HG03439 (cell line): ENCODE results near the gene CDK11A.
"Not testable (repeated sequence)": the region's sequence is repeated elsewhere in the genome, so short reads cannot be mapped to it uniquely, and the experiment has no call there.

Source experiments
- ATAC-seq: cut with Tn5 transposase; IDR thresholded peaks from one replicate; pipeline ENCODE4 v1.9.1; 2021; ENCODE audit warnings: mild to moderate bottlenecking, moderate library complexity; ENCODE audit not compliant: unreplicated experiment

Gene CDK11A

DNA sequence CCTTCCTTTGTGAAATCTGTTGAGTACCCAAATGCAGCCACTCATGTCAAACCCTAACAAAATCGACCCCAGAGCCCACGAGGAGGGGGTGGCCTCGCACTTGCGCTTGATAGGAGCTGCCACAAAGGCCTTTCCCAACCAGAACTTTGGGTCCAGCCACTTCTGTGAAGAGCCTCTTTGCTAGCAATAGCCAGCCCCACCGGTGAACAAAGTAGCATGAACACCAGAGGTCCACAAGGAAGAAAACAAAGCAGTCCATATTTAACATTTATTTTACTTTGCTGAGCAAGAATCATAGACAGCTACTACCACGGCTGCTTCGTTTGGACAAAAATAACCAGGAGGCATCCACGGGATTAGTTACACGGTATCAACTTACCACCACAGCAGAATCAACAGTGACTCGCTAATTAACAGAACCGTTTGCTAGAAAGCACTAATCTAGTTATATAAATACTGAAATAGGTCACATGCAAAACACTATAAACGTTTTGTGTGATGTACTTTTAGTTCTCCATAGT lies 3.0 kb upstream of the CDK11A start:
- not testable (repeated sequence) for ATAC-seq

- not testable (repeated sequence) for ATAC-seq
Observed at GRCh38 chr1:1726088-1726487, 1.9 kb upstream of the CDK11A start.

- no peak for ATAC-seq
Observed at GRCh38 chr1:1721201-1721600, 3.0 kb downstream of the CDK11A start.

DNA sequence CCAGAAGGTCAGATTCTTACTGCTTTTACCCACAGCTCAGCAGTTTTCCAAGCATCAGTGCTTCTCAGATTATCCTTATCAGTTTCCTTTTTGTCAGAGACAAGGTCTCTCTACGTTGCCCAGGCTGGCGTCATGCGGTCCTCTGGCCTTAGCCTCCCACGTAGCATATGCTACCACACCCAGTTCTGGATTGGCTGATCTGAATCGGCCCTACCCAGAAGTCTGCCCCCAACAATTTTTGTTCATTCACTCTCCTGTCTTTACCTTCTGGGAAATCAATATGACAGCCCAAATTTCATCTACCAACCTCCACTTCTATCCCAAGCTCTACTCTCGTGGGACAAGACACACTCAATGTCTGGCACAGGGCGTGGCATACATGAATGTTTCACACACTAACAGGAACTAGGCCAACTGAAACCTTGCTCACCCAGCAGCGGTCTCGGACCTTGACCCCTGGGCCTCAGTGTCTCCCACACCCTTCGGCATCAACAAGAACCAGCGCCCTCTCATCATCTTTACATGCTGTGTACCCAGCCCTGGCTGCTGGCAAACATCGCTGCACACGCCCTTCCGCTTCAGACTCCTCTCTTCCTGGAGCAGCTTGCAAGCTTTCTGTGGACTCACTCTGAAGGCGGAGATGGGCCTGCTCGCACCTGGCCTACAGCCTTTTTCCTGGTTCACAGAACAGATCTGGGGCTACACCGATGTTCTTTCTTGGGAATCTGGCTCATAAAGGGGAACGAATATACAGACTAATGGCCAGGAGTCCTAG lies 8.9 kb downstream of the CDK11A start:
- not testable (repeated sequence) for ATAC-seq

GRCh38 chr1:1707897-1708296 lies 16.3 kb downstream of the CDK11A start:
- ATAC-seq = not testable (repeated sequence)

DNA sequence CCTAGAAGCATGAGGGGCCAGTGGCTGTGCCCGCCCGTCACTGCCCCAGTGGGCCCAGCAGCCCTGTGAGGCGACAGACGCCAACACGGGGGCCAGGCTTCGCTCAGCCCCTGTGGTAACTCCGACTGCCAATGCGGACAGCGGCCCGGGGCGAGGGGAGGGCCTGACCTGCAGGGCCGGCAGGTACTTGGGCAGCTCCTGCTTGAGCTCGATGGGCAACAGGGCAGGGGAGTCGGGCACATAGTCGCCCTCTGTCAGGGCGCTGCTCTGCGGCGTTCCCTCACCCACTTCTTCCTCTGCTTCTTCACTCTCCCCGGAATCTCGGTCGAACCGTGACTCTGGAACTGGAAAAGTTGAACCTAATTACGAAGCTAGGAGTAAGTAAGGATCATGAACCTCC lies 16.9 kb downstream of the CDK11A start:
- ATAC-seq = not testable (repeated sequence)

DNA sequence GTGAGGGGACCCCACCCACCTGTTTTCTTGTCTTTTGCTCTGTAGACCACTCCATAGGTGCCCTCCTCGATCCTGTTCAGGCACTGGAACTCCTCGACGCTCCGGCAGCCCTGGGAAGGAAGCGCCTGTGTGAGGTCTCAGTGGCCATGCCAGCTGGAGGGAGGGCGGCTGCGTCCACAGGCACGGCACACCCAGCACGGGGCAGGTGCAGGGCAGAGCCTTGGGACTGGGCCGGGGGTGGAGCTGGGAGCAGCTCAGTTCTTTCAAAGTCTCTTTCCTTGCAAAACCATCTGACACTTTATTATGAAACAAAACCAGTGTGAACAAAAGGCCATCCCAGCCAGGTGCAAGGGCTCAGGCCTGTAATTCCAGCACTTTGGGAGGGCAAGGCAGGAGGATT lies 18.5 kb downstream of the CDK11A start:
- ATAC-seq = not testable (repeated sequence)

- ATAC-seq = not testable (repeated sequence)
Observed at GRCh38 chr1:1704284-1704957, 19.7 kb downstream of the CDK11A start.

DNA sequence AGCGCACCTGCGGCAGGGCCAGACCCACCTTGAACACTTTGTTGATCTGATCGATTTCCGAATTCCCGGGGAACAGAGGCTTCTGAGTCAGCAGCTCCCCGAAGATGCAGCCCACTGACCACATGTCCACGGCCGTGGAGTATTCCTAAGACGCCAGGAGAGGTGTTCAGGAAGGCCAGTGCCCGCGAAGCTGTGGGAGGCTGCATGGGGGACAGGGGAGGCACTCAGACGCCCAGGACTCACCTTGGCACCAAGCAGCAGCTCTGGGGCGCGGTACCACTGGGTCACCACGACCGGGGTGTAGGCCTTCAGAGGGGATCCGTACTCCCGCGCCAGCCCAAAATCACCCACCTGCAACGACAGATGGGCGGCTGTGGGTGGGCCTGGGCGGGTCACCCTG lies 20.4 kb downstream of the CDK11A start:
- no peak for ATAC-seq

DNA sequence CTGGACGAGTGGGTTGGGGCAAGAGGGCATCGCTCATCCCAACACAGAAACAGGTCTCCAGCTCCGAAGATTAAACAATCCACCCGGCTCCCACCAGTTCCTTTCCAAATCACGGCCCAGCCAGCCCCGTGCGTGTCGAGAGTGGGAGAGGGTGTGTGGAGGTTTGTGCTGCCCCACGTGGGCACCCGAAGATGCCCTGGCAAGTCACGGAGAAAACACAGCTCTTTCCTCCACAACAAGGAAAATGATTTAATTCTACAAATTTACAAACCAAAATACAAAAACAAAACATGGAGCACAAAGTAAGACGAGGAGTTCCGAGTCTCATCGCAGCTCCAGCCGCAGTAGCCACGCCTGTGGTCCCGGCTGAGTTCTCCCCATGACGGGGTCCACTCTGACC lies 21.7 kb downstream of the CDK11A start:
- not testable (repeated sequence) for ATAC-seq

DNA sequence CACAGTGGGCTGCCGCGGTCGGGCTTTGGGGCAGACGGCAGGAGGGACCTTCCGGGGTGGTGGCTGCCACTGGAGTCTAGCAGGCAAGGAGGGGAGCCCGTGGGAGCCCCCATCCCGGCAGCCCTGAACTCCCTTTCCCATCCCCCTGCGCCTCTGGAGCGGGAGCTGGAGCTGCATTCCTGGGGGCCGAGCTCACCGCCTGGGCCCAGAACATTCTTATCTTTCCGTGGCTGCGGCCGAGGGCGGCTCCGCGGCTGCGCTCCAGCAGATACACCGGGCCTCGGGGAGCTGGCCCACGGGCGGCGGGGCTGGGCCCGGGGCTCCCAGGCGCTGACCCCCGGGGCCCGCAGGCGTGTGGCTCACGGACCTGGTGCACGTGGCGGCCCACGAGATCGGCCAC lies 23.6 kb downstream of the CDK11A start:
- ATAC-seq = not testable (repeated sequence)

- not testable (repeated sequence) for ATAC-seq
Observed at GRCh38 chr1:1700067-1700466, 24.1 kb downstream of the CDK11A start.

- ATAC-seq = not testable (repeated sequence)
Observed at GRCh38 chr1:1699061-1699460, 25.1 kb downstream of the CDK11A start.

DNA sequence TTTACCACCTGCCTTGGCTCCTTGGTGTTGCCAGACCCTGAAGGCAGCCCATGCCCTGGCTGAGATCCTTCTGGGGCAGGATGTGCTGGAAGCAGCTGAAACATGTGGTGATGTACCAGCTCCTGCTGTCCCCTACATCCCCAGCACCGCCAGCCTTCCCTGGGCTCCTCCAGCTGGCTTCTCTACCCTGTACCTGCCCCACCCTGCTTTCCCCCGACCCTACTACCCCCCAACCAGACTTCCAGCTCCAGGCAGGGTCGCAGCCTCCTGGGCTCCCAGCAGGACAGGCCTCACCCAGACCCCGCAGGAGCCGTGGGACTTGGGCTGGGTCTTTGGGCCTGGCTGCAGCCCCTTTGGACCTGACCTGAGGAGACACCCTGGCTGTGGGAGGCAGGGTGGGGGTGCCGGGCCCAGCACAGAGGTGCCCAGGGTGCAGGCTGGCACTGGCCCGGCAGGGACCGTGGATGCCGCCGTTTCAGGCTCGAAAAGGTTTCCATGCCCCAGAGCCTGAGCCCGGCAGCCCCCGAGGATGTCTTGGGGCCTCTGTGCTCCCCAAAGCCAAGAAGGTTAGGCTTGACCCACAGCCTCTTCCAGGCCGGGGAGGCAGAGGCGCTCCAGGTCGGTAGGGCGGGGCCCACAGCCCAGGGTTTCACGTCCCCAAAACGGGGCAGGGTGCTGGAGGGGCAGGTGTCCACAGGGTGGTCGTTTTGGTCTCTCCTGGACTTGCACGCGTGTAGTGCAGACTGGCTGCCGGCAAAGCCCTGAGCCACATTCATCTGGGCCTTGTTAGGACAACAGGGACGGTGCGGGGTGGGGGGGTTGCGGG lies 26.6 kb downstream of the CDK11A start:
- not testable (repeated sequence) for ATAC-seq

- not testable (repeated sequence) for ATAC-seq
Observed at GRCh38 chr1:1696431-1697357, 27.5 kb downstream of the CDK11A start.

DNA sequence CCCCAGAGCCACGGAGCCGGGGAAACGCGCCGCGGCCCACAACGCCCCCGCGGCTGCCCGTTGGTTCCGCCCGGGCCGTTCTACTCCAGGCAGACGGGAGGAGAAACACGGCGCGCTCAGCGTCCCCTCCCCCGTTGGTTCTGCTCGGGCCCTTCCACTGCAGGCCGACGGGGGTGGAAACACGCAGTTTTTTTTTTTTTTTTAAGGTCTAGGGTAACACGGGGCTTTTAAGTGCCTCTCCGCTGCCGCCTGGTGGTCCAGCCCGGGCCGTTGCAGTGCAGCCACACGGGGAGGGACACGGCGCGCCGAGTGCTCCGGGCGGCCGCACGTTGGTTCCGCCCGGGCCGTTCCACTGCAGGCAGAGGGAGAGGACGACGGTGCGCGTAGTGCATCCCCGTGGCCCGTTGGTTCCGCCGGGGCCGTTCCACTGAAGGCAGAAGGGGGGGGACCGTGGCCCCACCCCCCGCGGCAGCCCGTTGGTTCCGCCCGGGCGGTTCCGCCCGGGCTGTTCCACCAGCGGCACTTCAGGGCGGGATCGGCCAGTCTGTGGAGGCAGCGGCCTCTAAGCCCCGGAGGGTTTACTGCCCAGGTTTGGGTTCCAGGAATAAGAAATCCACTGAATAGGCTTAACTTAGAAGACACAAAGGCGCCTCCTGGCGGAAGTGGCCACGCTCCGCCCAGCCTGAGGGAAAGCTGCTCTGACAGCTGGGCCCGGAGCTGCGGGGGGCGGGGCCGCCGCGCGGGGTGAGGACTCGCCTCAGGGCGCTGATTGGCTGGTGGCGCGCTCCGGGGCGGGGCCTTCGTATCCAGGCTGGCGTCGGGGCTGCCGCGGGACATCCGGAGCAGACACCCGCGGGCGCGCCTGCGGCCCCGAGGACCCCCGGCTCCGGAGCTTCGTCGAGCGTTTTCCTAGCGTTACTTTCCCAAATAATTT lies 31.2 kb downstream of the CDK11A start, which contains the start of gene SLC35E2B:
Gene SLC35E2B, minus strand, starts transcription at position 82 of the 934 bp plus-strand sequence. CDS start 16,096 bp downstream, outside the sequence.
- peak; percentile 84 for ATAC-seq

DNA sequence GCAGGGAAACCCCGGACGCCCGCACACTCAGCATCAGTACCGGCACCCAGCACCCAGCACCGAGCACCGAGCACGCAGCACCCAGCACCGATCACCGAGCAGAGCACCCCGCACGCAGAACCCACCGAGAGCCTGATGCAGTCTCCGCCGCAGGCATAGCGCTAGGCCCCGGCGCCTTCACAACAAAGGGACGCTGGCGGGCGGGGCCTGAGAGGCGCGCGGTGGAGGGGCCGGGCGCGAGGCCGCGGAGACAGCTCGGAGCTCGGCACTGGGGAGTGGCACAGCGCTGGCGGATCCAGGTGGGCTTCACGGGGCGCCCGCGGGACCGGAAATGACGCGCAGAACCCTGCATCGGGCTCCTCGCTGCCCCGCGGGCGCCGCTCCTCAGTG lies 31.8 kb downstream of the CDK11A start:
- peak; percentile 31 for ATAC-seq

- ATAC-seq = not testable (repeated sequence)
Observed at GRCh38 chr1:1691443-1691842, 32.7 kb downstream of the CDK11A start.

- not testable (repeated sequence) for ATAC-seq
Observed at GRCh38 chr1:1689526-1689925, 34.6 kb downstream of the CDK11A start.
